ENCODE data around the gene GTF3C4.
"Not testable (repeated sequence)": the region's sequence is repeated elsewhere in the genome, so short reads cannot be mapped to it uniquely, and the experiment has no call there.

The GTF3C4 gene

GRCh38 chr9:132708239-132708638 lies 38.0 kb downstream of the GTF3C4 start:
- peaks cover 6% of the 10 kb centered on the region for H3K27me3 ChIP-seq (ENCODE audit: insufficient read depth, poor library complexity, severe bottlenecking)
- no peak for DNase-seq (ENCODE audit: low read depth in 1 of 2, low spot score in 1 of 2)
- H3K27ac ChIP-seq (replicated peaks), result no peak overlapping the region
- no peak overlapping the region for H3K4me3 ChIP-seq (replicated peaks; ENCODE audit: insufficient read depth, low read length)
- TF ChIP-seq GABPA (IDR thresholded peaks at IDR 0.05; ENCODE audit: low read depth) (no peak), SPI1 (IDR thresholded peaks at IDR 0.05; ENCODE audit: borderline replicate concordance, low read depth) (no peak), POLR2AphosphoS5 (IDR thresholded peaks at IDR 0.05; ENCODE audit: low read depth) (no peak), CTCF (IDR thresholded peaks at IDR 0.05; ENCODE audit: insufficient read depth, low read length) (no peak), REST (IDR thresholded peaks at IDR 0.05; ENCODE audit: insufficient replicate concordance, low read depth) (no peak)

- Histone ChIP-seq H3K27ac (replicated peaks) (no peak overlapping the region), H3K4me3 (replicated peaks; ENCODE audit: insufficient read depth, low read length) (no peak overlapping the region), H3K27me3 (ENCODE audit: insufficient read depth, poor library complexity, severe bottlenecking) (peaks cover 2% of the 10 kb centered on the region)
- no peak for DNase-seq (ENCODE audit: low read depth in 1 of 2, low spot score in 1 of 2)
- TF ChIP-seq GABPA (IDR thresholded peaks at IDR 0.05; ENCODE audit: low read depth), result no peak
- TF ChIP-seq SPI1 (IDR thresholded peaks at IDR 0.05; ENCODE audit: borderline replicate concordance, low read depth), result no peak
- no peak for TF ChIP-seq REST (IDR thresholded peaks at IDR 0.05; ENCODE audit: insufficient replicate concordance, low read depth)
- no peak for TF ChIP-seq POLR2AphosphoS5 (IDR thresholded peaks at IDR 0.05; ENCODE audit: low read depth)
- TF ChIP-seq CTCF (IDR thresholded peaks at IDR 0.05; ENCODE audit: insufficient read depth, low read length), result no peak
Observed at GRCh38 chr9:132708769-132709430, 38.6 kb downstream of the GTF3C4 start.

- DNase-seq (ENCODE audit: low read depth in 1 of 2, low spot score in 1 of 2), result no peak
- peaks cover 2% of the 10 kb centered on the region for H3K27me3 ChIP-seq (ENCODE audit: insufficient read depth, poor library complexity, severe bottlenecking)
- no peak overlapping the region for H3K4me3 ChIP-seq (replicated peaks; ENCODE audit: insufficient read depth, low read length)
- H3K27ac ChIP-seq (replicated peaks), result no peak overlapping the region
- TF ChIP-seq CTCF (IDR thresholded peaks at IDR 0.05; ENCODE audit: insufficient read depth, low read length) (no peak), SPI1 (IDR thresholded peaks at IDR 0.05; ENCODE audit: borderline replicate concordance, low read depth) (no peak), REST (IDR thresholded peaks at IDR 0.05; ENCODE audit: insufficient replicate concordance, low read depth) (no peak), POLR2AphosphoS5 (IDR thresholded peaks at IDR 0.05; ENCODE audit: low read depth) (no peak), GABPA (IDR thresholded peaks at IDR 0.05; ENCODE audit: low read depth) (no peak)
Observed at GRCh38 chr9:132710333-132710732, 40.1 kb downstream of the GTF3C4 start.

GRCh38 chr9:132711152-132711551 lies 40.9 kb downstream of the GTF3C4 start:
- H3K4me3 ChIP-seq (replicated peaks; ENCODE audit: insufficient read depth, low read length); H3K27ac ChIP-seq (replicated peaks); H3K27me3 ChIP-seq (ENCODE audit: insufficient read depth, poor library complexity, severe bottlenecking); DNase-seq (ENCODE audit: low read depth in 1 of 2, low spot score in 1 of 2): not testable (repeated sequence)

All from HL-60 (cell line).